Fibroblast of lung (primary cell): ENCODE measurements around the gene PYHIN1. TPM values are rescaled to one million over a fixed set of nuclear protein-coding genes. Genes with fewer than 3 reads are reported as not detected.

Experiments used
- DNase-seq, 2 donors: peaks; one replicate each; pipeline versions ENCODE4 v3.0.0 to v3.0.0-alpha.2; 2010; ENCODE audit warnings: low read depth in 2 of 2
- H2AFZ ChIP-seq: 2 replicates; pipeline ENCODE4 v1.5.1; 2012; ENCODE audit warnings: low read length, control low read depth, inconsistent platforms
- H3K27ac ChIP-seq: 2 replicates; pipeline ENCODE4 v1.5.1; 2011; ENCODE audit warnings: low read length, control low read depth; ENCODE audit not compliant: insufficient read depth
- H3K27me3 ChIP-seq: 2 replicates; pipeline ENCODE4 v1.5.1; 2011; ENCODE audit warnings: mild to moderate bottlenecking, low read length; ENCODE audit not compliant: control insufficient read depth, insufficient read depth
- H3K36me3 ChIP-seq: 2 replicates; pipeline ENCODE4 v1.5.1; 2011; ENCODE audit warnings: low read length; ENCODE audit not compliant: control insufficient read depth, insufficient read depth
- H3K4me1 ChIP-seq: 2 replicates; pipeline ENCODE4 v1.5.1; 2011; ENCODE audit warnings: low read length; ENCODE audit not compliant: control insufficient read depth, insufficient read depth; ENCODE audit errors: extremely low read depth
- H3K4me2 ChIP-seq: 2 replicates; pipeline ENCODE4 v1.5.1; 2011; ENCODE audit warnings: low read length, control low read depth; ENCODE audit not compliant: insufficient read depth; ENCODE audit errors: extremely low read depth
- H3K4me3 ChIP-seq, 4 experiments: fragments of 200-600 bp in 1 of 4; sonication (generic) in 1 of 4; replicated peaks in 1 of 4; 2 replicates each; pipeline ENCODE4 v1.5.1; 2011 to 2016; ENCODE audit warnings: low read length in 4 of 4, low read depth in 3 of 4, mild to moderate bottlenecking in 3 of 4, control low read depth in 2 of 4, inconsistent platforms in 1 of 4, mixed read lengths in 1 of 4; ENCODE audit not compliant: insufficient read depth in 1 of 4; ENCODE audit errors: control extremely low read depth in 1 of 4
- H3K79me2 ChIP-seq: 2 replicates; pipeline ENCODE4 v1.5.1; 2012; ENCODE audit warnings: mild to moderate bottlenecking, low read length, inconsistent platforms; ENCODE audit not compliant: control insufficient read depth, insufficient read depth
- H3K9ac ChIP-seq: 2 replicates; pipeline ENCODE4 v1.5.1; 2011; ENCODE audit warnings: mild to moderate bottlenecking, low read length, control low read depth; ENCODE audit not compliant: insufficient read depth
- H3K9me3 ChIP-seq: 2 replicates; pipeline ENCODE4 v1.5.1; 2012; ENCODE audit warnings: low read depth, low read length; ENCODE audit not compliant: control insufficient read depth, insufficient read depth
- H4K20me1 ChIP-seq: 2 replicates; pipeline ENCODE4 v1.5.1; 2011; ENCODE audit warnings: low read length; ENCODE audit not compliant: control insufficient read depth, insufficient read depth; ENCODE audit errors: extremely low read depth
- CTCF ChIP-seq, 2 donors: IDR thresholded peaks in 1 of 2; conservative IDR thresholded peaks in 1 of 2; 1 replicate in 1 of 2; 2 replicates in 1 of 2; pipeline ENCODE4 v1.5.1; 2011 to 2012; ENCODE audit warnings: low read length in 2 of 2, control low read depth in 1 of 2, inconsistent platforms in 1 of 2, low read depth in 1 of 2, mild to moderate bottlenecking in 1 of 2
- EZH2 ChIP-seq: IDR thresholded peaks from 2 replicates; pipeline ENCODE4 v1.5.1; 2012; ENCODE audit warnings: low read length, control low read depth, mild to moderate bottlenecking; ENCODE audit errors: missing control alignments
- polyA plus RNA-seq, 2 donors: library from polyadenylated mRNA; depleted of rRNA in 1 of 2; stranded (reverse) in 1 of 2; unstranded in 1 of 2; fragments of >200 nt; gene quantifications; 2 replicates each; pipeline ENCODE4 v1.2.1, GENCODE V29; 2011 to 2012; ENCODE audit warnings: missing spikeins in 1 of 2
- total RNA-seq: library from RNA; depleted of rRNA; stranded (reverse); fragments of >200 nt; gene quantifications from 2 replicates; pipeline ENCODE4 v1.2.1, GENCODE V29; 2014

The PYHIN1 gene
- total and polyA plus RNA-seq, 2 donors (not counting 1 experiment from before 2014, with no cell fraction given) = not detected

DNA sequence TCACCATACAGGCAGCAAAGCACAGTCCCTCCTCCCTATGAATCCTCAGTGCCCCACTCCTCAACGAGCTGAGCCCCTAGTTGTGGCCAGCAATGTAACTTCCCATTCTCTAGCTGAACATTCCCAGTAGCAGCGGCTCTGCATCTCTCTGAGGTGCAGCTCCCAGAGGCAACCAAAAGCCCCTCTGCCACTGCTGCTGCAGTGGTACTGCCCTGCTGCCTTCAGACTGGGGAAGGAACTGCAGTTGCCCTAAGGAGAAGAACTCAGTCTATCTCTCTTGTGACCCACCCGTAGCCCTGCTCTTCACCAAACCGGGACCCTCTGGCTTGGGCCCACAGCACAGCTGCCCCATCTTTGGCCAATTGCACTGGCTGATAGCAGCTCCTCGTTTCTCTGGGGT is 31.6 kb downstream of the PYHIN1 start:
- Histone ChIP-seq H3K4me2 (no peak overlapping the region), H3K9me3 (no peaks in the 10 kb centered on the region), H3K36me3 (no peaks in the 10 kb centered on the region), H3K27me3 (no peaks in the 10 kb centered on the region), H3K4me3 (no peak overlapping the region), H3K4me1 (no peaks in the 10 kb centered on the region), H4K20me1 (no peaks in the 10 kb centered on the region), H3K79me2 (no peaks in the 10 kb centered on the region), H2AFZ (no peak overlapping the region), H3K9ac (no peak overlapping the region), H3K27ac (no peak overlapping the region)
- no peak for DNase-seq
- TF ChIP-seq EZH2 = no peak
- TF ChIP-seq CTCF (conservative IDR thresholded peaks at IDR 0.05 in 1 of 2, IDR thresholded peaks at IDR 0.05 in 1 of 2; ENCODE audit: low read depth in 1 of 2, low read length in 2 of 2) = no peak

- no peaks in the 10 kb centered on the region for H4K20me1 ChIP-seq
- H3K27ac ChIP-seq = no peak overlapping the region
- no peaks in the 10 kb centered on the region for H3K27me3 ChIP-seq
- H3K4me1 ChIP-seq = no peaks in the 10 kb centered on the region
- H3K4me3 ChIP-seq = no peak overlapping the region
- H2AFZ ChIP-seq = no peak overlapping the region
- no peak overlapping the region for H3K9ac ChIP-seq
- no peak overlapping the region for H3K4me2 ChIP-seq
- no peaks in the 10 kb centered on the region for H3K79me2 ChIP-seq
- H3K9me3 ChIP-seq = no peaks in the 10 kb centered on the region
- TF ChIP-seq EZH2 (no peak), CTCF (conservative IDR thresholded peaks at IDR 0.05 in 1 of 2, IDR thresholded peaks at IDR 0.05 in 1 of 2; ENCODE audit: low read depth in 1 of 2, low read length in 2 of 2) (no peak)
- DNase-seq = no peak
- H3K36me3 ChIP-seq = no peaks in the 10 kb centered on the region
Measured at GRCh38 chr1:158969166-158969565, 37.8 kb downstream of the PYHIN1 start.

- Histone ChIP-seq H3K27ac (no peak overlapping the region), H3K9ac (no peak overlapping the region), H3K9me3 (no peaks in the 10 kb centered on the region), H3K4me3 (no peak overlapping the region), H3K79me2 (no peaks in the 10 kb centered on the region), H2AFZ (no peak overlapping the region), H3K4me2 (no peak overlapping the region), H3K4me1 (no peaks in the 10 kb centered on the region), H4K20me1 (no peaks in the 10 kb centered on the region), H3K27me3 (no peaks in the 10 kb centered on the region), H3K36me3 (no peaks in the 10 kb centered on the region)
- DNase-seq = no peak
- no peak for TF ChIP-seq CTCF (conservative IDR thresholded peaks at IDR 0.05 in 1 of 2, IDR thresholded peaks at IDR 0.05 in 1 of 2; ENCODE audit: low read depth in 1 of 2, low read length in 2 of 2)
- no peak for TF ChIP-seq EZH2
Measured at GRCh38 chr1:158969855-158970254, 38.5 kb downstream of the PYHIN1 start.
